ENCODE results near the gene SPOPL. TPM values are rescaled to one million over a fixed set of nuclear protein-coding genes. Genes with fewer than 3 reads are reported as not detected.
"Not testable (repeated sequence)": the region's sequence is repeated elsewhere in the genome, so short reads cannot be mapped to it uniquely, and the experiment has no call there.

SPOPL gene
- total RNA-seq, result 7.9 and 13.9 TPM in 2 replicates

- no peak for DNase-seq (ENCODE audit: extremely low read depth, low read depth, low spot score)
These were observed at the start of gene SPOPL for GRCh38 chr2:138501425-138502254. TSS of gene SPOPL (plus strand) at chr2:138501770. CDS start at chr2:138550217, 48,447 bp downstream.

GRCh38 chr2:138452324-138452723, 49.2 kb upstream of the SPOPL start:
- no peak for DNase-seq (ENCODE audit: extremely low read depth, low read depth, low spot score)

DNA sequence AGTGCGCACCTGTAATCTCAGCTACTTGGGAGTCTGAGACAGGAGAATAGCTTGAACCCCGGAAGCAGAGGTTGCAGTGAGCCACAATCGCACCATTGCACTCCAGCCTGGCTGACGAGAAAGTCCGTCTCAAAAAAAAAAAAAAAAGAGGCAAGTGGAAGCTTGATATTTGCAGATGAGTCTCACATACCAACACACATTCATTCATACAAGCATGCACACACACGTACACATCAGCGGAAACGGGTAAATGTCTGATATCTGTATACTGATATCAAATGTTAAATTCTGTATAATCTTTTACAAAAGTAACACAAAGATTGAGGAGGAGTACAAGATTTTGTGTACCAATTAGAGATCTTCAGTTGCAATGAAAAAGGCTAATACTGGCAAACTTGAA, 47.8 kb upstream of the SPOPL start:
- no peak for DNase-seq (ENCODE audit: extremely low read depth, low read depth, low spot score)

DNA sequence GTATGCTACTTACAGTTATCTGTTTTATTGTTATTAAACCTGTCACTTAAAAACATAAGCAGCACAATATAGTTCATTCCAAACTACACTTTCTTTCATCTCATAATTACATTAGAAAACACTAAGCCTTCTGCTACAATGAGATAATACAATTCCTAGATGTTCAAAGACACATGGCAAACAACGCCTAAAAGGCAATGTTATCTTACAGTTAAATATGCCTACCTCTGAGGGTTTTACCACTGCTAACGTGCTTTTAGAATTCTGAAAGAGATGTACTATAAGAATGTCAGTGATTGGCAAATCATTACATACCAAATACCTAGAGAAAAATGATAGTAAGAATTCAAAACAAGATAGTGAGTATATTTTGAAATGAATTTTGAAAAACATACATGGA, 46.8 kb upstream of the SPOPL start:
- DNase-seq (ENCODE audit: extremely low read depth, low read depth, low spot score), result no peak

DNA sequence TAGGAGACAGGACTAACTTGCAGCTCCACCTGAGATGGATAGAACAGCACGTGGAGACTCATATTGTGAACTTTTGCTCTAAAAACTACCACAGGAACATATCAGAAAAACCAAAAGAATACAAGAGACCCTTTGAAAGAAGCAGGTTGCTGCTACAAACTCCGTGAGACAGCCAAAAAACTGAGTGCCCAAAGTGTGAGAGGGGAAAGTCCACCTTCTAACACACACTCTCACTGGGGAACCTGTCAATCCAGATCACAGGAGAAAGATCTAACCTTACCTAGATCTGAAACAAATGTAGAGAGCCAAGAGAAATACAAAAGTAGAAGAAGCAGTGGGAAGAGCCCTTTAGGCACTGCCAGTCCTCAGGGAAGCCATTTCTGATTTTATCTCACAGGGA, 46.3 kb upstream of the SPOPL start:
- no peak for DNase-seq (ENCODE audit: extremely low read depth, low read depth, low spot score)

DNA sequence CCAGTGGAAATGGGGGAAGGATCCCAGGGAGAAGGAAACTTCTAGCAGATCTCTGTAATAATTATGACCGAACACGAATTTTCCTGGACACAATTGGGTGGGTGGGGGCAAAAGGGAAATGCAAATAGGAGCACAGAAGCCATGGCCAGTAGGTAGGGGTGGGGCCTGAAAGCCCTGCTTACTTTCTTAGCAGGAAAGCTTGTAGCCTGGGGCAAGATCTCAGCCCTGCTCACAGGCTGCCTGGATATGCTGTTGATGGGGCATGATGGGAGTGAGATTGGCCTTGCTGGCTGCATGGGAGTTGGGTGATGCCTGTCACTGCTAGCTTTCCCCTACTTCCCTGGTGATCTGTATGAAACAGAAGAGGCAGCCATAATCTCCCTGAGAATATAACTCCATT, 45.9 kb upstream of the SPOPL start:
- DNase-seq (ENCODE audit: extremely low read depth, low read depth, low spot score), result no peak

- not testable (repeated sequence) for DNase-seq (ENCODE audit: extremely low read depth, low read depth, low spot score)
These were observed 38.9 kb upstream of the SPOPL start for GRCh38 chr2:138462689-138463088.

DNA sequence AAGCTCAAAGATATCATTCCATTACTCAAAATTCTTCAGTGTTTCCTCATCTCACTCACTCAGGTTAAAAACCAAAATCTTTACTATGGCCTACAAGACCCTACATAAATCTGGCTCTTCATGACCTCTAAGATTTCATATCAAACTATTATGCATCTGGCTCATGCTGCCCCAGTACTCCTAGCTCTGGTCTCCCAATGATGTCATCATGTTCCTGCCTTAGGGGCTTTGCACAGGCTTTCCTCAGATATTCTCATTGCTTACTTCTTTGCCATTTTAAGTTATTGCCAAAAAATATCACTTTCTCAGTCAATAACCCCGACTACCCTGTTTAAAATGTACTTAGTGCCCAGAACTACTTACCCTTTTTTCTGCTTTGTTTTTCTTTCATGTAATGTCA, 33.0 kb upstream of the SPOPL start:
- DNase-seq (ENCODE audit: extremely low read depth, low read depth, low spot score), result no peak

DNA sequence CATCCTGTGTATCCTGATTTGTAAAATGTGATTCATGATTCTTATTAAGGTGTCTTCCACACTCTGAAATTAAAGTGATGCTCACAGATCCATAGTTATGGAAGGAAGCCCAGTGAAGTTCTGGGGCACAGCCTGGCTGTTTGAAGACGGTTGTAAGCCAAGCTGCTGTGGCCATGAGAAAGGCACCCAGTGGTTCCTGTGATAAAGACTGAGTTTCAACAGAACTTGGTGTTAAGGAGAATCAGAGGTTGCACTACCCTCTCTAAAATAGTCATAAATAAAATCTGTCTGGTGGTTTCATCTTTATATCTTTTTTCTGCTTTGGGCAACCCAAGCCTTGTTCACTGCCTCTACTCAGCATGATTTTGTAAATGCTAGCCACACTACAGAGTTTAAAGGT, 32.2 kb upstream of the SPOPL start:
- no peak for DNase-seq (ENCODE audit: extremely low read depth, low read depth, low spot score)

GRCh38 chr2:138470941-138471340, 30.6 kb upstream of the SPOPL start:
- no peak for DNase-seq (ENCODE audit: extremely low read depth, low read depth, low spot score)

GRCh38 chr2:138474100-138474825, 27.3 kb upstream of the SPOPL start:
- peak; percentile 81 for DNase-seq (ENCODE audit: extremely low read depth, low read depth, low spot score)

DNA sequence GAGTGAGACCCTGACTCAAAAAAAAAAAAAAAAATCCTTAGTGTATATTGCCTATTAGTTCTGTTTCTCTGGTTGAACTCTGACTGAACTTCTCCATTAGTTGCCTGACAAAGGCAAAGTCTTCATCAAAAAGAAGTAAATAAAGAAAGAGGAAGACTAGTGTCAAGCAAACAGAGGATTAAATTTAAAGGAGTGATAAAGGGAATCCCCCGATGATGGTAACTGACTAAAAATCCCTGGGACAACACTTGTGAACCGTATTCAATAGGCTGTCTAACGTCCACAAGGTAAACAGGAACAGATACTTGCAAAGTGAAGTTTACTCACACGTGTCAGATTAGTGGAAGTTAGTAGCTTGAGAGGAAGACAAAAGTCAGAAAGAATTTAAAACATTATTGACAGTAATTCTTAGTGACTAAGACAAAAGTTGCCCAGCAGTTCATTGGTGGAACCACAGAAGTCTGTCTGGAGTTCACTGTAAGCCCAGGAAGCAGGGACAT, 26.2 kb upstream of the SPOPL start:
- DNase-seq (ENCODE audit: extremely low read depth, low read depth, low spot score), result no peak

DNA sequence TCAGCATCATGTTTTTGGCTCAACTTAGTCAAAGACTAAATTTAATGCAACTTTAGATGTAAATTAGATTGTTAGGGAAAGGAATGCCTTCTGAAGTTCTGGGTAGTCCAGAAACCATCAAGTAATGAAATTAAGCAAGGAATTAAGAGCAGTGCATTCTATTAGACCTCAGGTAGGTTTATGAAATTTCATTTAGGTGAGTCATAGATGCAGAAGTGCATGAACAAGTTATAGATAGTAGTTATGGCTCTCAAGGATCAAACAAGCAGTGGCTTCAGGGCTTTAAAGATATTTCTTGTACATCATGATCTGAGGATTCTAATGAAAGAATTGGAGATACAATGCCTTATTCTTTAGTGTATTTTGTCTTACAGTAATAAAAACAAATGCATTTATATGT, 25.4 kb upstream of the SPOPL start:
- DNase-seq (ENCODE audit: extremely low read depth, low read depth, low spot score), result no peak

- DNase-seq (ENCODE audit: extremely low read depth, low read depth, low spot score), result no peak
These were observed 24.6 kb upstream of the SPOPL start for GRCh38 chr2:138476940-138477339.

- DNase-seq (ENCODE audit: extremely low read depth, low read depth, low spot score), result not testable (repeated sequence)
These were observed 18.8 kb upstream of the SPOPL start for GRCh38 chr2:138482796-138483195.

GRCh38 chr2:138485019-138485418, 16.6 kb upstream of the SPOPL start:
- DNase-seq (ENCODE audit: extremely low read depth, low read depth, low spot score), result no peak

GRCh38 chr2:138486363-138487198, 15.0 kb upstream of the SPOPL start:
- no peak for DNase-seq (ENCODE audit: extremely low read depth, low read depth, low spot score)

DNA sequence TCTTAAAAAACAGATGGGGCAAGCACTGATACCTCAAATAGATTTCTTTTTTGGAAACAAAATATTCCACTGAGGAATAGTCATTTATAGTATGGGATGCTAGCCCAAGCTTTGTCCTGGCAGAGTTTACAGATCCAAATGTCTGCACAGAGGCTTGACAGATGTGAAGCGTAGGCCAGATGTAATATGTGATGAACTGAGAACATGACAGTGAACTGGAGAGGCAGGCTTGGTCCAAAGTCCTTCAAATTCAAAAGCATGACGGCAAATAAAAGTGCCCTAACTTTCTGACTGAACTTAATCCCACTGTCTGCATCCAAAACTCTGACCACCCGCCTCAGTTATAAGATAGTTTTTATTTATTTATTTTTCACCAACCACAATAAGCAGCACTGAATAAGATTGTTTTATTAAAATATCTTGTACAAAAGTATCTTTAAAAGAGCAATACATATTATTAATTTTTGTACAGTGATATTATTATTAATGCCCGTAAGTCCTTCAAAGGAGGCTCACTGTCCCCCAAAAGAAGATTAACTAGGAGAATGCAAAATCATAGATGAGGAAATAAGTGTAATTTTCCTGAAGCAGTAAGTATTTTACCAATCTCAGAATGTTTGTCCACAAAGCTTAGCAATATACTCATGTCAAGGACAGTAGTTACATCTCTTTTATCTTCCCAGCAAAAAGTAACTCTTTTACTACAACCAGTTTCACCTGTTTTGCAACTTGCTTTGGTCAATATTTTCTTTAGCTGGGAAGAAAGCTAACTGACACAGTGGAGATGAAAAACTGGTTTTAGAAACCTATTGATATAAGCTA, 10.7 kb upstream of the SPOPL start:
- no peak for DNase-seq (ENCODE audit: extremely low read depth, low read depth, low spot score)

GRCh38 chr2:138491495-138491862, 10.1 kb upstream of the SPOPL start:
- no peak for DNase-seq (ENCODE audit: extremely low read depth, low read depth, low spot score)

GRCh38 chr2:138492160-138492559, 9.4 kb upstream of the SPOPL start:
- DNase-seq (ENCODE audit: extremely low read depth, low read depth, low spot score), result no peak

Measured in glomerular endothelial cell (primary cell).